Stimulated activated CD4-positive, alpha-beta T cell treated with anti-CD3 and anti-CD28 coated beads, Interleukin-1b, Interleukin-23, amount 100 ng/mL, for 24 hours (primary cell): ENCODE data around the gene ZNF154.

Source experiments
- DNase-seq, 4 experiments: peaks; one replicate each; pipeline ENCODE4 v3.0.0-alpha.2; 2020; ENCODE audit warnings: low read depth in 4 of 4, low spot score in 1 of 4

Gene ZNF154

DNA sequence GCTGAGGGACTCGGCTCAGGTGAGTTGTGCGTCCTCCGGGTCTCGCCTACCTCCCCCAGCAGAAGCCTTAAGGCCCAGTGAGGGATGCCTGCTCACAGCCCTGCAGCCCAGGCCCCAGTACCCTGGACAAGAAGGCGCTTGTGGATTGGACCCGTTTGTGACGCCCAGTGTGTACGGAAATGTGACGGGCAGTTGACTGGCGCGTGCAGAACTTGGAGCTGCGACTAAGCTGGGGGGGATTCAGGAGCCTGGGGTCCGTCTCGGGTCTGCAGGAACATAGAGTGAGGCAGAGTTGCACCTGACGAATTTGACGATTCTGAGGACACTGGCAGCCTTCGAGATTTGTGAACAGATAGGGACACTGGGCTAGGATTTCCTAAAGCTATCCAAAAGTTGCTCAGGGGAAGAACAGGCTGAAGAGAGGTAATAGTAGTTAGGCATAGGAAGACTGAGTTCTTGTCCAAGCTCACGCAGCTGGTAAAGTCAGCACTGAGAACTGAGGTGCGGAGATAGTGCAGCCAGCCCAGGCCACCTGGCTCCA, 26.7 kb downstream of the ZNF154 start:
- no peak for DNase-seq

DNA sequence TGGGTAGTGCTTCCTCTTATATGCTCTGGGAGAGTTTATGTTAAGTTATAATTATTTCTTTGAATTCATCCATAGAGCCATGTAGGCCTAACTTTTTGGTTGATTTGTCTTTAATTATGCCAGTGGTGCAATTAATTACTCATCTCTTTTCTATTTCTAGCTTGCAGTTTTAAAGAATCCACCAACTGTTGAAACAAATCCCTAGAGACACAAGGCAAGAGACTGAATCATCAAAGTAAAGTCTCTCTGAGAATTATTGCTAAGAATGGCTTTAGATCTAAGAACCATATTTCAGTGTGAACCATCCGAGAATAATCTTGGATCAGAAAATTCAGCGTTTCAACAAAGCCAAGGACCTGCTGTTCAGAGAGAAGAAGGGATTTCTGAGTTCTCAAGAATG, 33.1 kb downstream of the ZNF154 start:
- DNase-seq = no peak

GRCh38 chr19:57672466-57672865, 36.5 kb downstream of the ZNF154 start:
- no peak for DNase-seq

- DNase-seq = no peak
Measured at GRCh38 chr19:57671124-57671895, 37.7 kb downstream of the ZNF154 start.

DNA sequence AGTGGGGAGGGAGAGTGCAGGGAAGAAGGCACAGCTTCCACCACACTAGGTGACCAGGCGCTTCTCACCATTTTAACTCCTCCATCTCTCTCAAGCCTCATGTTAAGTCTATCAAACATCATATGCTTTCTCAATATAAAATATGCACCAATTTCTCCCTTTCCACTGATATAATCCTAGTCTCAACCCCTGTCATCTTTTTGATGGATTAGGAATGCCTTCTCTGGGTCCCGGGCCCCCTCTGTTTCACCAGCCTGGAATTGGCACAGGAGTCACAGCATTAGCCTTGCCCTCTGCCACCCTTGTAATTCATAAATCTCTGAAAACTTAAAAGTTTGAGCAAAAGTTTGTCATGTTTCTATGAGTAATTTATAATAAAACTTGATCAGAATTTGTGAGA, 40.4 kb downstream of the ZNF154 start, which contains the start of gene ZSCAN4:
TSS of gene ZSCAN4 (plus strand) at position 301 of the 400 bp plus-strand sequence. CDS start 7,211 bp downstream, outside the sequence.
- DNase-seq = no peak

- DNase-seq = no peak
Measured at GRCh38 chr19:57667228-57667627, 41.8 kb downstream of the ZNF154 start.

DNA sequence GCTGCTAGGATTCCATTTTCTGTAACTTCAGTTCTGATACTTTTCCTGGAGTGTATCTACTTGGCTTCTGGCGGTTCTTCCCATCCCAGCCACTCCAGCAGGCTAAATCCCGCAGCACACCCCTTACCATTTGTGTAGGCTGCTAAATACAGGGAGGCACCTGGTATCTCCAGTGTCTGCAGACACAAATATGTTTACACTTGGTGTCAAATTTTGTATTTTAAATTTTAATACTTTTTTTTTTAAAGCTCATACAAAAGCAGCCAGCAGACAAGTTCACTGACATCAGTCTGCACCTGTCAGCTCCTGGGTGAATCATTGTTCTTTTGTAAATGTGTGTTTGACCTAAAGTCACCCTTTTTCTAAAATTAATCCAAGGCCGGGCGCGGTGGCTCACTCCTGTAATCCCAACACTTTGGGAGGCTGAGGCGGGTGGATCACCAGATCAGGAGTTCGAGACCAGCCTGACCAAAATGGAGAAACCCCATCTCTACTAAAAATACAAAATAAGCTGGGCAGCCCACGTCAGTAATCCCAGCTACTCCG, 43.7 kb downstream of the ZNF154 start:
- no peak for DNase-seq

DNA sequence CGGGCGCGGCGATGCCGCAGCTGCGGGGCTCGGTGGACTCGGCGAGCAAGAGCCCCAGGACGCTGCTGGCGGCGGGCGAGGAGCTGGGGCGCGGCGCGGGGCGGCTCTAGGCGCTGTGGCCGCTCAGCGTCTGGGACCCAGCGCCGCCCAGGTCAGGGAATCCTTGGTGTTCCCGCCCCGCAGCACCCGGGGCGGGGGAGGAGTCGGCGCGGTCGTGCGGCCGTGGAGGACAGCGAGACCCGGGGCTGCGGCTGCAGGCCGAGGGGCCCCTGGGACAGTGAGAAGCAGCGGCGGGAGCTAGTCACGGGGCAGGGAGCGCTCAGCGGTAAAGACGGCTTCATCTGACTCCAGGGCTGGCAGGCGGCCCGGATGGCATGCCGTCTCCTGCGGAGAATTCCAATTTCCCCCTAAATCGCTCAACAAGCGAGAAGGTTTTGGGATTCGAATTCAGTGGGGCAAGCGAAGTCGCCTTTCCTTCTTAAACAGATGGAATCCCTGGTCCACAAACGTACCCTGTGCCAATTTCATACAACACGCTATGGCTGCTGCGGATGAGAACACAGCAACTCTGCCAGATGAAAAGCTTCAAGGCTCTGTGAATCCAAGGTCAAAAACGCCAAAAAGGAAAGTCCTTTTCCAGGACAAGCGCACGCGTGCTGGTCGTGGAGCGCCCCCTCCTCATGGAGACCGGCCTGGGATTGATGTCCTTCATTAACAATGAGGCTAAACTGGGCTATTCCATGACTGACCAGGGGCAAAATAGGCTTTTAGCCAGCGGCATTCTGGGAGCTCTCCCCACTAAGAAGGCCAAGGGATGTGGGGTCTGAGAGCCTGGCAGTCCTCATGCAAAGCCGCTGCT, 44.5 kb downstream of the ZNF154 start:
- DNase-seq = no peak

DNA sequence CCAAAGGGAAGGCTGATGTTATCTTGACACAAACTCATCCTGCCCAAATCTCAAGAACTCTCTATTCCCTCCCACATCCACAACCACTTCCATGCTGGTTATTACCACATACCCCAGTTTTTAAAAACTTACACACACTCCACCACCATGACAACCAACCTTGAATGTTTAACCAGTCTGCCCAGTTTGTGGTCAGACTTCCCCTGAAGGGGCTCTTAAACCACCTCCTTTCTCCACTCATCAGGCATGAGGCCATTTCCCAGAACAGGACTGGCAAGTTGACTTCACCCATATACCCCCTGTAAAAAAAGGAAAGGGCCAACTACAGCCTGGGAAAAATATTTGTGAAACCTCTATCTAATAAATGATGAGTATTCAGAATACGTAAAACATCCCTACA, 52.7 kb downstream of the ZNF154 start:
- no peak for DNase-seq

- no peak for DNase-seq
Measured at GRCh38 chr19:57655443-57655842, 53.6 kb downstream of the ZNF154 start.

DNA sequence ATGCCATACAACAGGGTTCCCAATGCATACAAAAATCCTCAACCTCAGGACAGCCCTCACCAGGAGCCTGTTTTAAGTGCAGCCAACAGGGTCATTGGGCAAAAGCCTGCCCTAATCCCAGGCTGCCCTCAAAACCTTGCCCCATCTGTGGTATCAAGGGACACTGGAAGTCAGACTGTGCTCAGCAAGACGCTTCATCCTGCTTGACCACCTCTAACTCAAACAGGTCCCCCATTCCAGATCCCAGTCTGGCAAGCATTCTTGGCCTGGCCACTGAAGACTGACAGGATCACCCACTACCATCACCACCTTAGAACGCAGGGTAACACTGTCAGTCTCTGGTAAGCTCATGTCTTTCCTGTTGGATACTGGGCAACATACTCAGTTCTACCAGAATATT, 55.3 kb downstream of the ZNF154 start:
- DNase-seq = no peak

GRCh38 chr19:57651654-57651996, 57.4 kb downstream of the ZNF154 start:
- DNase-seq = no peak

DNA sequence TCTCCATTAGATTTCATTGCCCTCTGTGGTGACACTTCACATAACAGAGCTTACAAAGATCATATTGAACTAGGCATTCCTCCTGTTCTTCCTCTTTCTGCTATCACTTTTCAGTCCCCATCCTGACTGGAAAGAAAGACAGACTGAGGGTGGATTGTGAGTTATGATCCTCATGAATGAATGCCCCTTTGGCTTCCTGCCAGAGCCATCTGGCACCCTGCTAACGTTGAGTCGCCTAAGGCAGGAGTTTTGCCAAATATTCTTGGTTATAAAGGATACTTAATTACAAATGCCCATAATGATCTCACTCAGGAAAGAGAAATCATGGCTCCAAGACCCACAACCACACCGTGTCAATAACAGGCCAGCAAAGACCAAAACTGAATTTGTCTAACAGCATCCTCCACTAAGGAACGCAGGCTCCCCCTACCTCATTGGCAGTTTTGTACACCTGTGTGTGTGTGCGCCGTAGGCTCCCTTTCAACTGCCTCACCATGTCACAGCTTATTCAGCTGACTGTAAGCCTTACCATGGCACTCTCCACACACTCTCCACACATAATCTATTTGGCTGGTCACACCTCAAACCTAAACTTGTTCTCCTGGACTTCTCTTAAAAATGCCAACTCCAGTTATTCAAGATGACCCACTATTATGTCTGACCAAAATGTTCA, 60.5 kb downstream of the ZNF154 start:
- no peak for DNase-seq
